HEK293 (cell line): Measurements from ENCODE around the gene GPHN.

Experiments used
- CTCF ChIP-seq: fragments of 450-650 bp; formaldehyde crosslinking; IDR thresholded peaks from 2 replicates; pipeline ENCODE4 v1.5.1; 2016; ENCODE audit warnings: missing biosample characterization, missing genetic modification characterization
- HOXA7 ChIP-seq: sonication (generic); formaldehyde crosslinking; IDR thresholded peaks from 2 replicates; pipeline ENCODE4 v1.8.1; 2022; ENCODE audit warnings: missing genetic modification reagents, borderline replicate concordance
- KLF10 ChIP-seq: fragments of 450-650 bp; IDR thresholded peaks from 2 replicates; pipeline ENCODE4 v1.5.1; 2018; ENCODE audit warnings: missing biosample characterization, mild to moderate bottlenecking, missing genetic modification characterization
- TCF7L2 ChIP-seq: IDR thresholded peaks from 2 replicates; pipeline ENCODE4 v1.6.1; 2011; ENCODE audit warnings: low read depth, mild to moderate bottlenecking, inconsistent platforms, low read length, moderate library complexity, borderline replicate concordance
- YY1 ChIP-seq: fragments of 450-650 bp; formaldehyde crosslinking; IDR thresholded peaks from 2 replicates; pipeline ENCODE4 v1.5.1; 2018; ENCODE audit warnings: missing biosample characterization, missing genetic modification characterization
- ZBTB11 ChIP-seq: fragments of 450-650 bp; formaldehyde crosslinking; conservative IDR thresholded peaks from 2 replicates; pipeline ENCODE4 v1.5.1; 2016; ENCODE audit warnings: low read depth, missing biosample characterization, missing genetic modification characterization
- ZNF112 ChIP-seq: fragments of 450-650 bp; formaldehyde crosslinking; IDR thresholded peaks from 2 replicates; pipeline ENCODE4 v1.5.0; 2017; ENCODE audit warnings: missing biosample characterization, missing genetic modification characterization
- ZNF24 ChIP-seq: fragments of 450-650 bp; formaldehyde crosslinking; IDR thresholded peaks from 2 replicates; pipeline ENCODE4 v1.5.1; 2016; ENCODE audit warnings: missing biosample characterization, missing genetic modification characterization
- ZNF555 ChIP-seq: fragments of 450-650 bp; formaldehyde crosslinking; conservative IDR thresholded peaks from 2 replicates; pipeline ENCODE4 v1.5.1; 2017; ENCODE audit warnings: missing biosample characterization, mild to moderate bottlenecking, missing genetic modification characterization, inconsistent platforms
- ZNF571 ChIP-seq: fragments of 450-650 bp; formaldehyde crosslinking; IDR thresholded peaks from 2 replicates; pipeline ENCODE4 v1.5.0; 2017; ENCODE audit warnings: missing biosample characterization, missing genetic modification characterization
- ZNF624 ChIP-seq: fragments of 450-650 bp; formaldehyde crosslinking; IDR thresholded peaks from 2 replicates; pipeline ENCODE4 v1.5.1; 2017; ENCODE audit warnings: missing biosample characterization, missing genetic modification characterization
- TF ChIP-seq, protein P1 (sequence below): fragments of 450-650 bp; formaldehyde crosslinking; IDR thresholded peaks from 2 replicates; pipeline ENCODE4 v1.5.1; 2016; ENCODE audit warnings: missing biosample characterization, missing genetic modification characterization

DNA sequence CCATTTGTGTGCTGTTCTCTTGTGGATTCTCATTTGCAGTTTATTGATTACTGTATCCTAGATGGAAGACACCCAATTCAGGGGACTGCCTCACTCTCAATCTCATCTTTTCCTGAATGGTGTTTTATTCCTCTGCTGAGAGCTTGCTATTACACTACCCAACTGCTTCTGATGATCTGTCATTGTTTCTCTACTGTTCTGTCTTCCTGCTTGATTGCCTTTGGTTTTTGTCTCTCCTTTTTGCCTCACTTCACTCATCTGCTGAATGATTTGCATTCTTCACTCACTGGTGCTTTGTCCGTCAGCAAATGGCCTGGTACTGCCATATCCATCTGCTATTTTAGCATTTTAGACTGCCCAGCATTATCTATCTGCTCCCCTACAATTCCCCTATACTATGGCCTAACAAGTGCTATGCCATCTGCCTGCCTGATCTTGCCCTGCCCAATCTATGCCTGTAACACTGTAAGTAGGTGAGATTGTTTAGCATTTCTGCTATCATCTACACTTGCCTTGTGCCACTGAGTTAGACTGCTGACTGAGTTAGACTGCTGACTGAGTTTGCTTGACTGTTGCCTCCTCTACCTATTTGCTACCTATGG lies 335.1 kb downstream of the GPHN start:
- TF ChIP-seq, protein P1, sequence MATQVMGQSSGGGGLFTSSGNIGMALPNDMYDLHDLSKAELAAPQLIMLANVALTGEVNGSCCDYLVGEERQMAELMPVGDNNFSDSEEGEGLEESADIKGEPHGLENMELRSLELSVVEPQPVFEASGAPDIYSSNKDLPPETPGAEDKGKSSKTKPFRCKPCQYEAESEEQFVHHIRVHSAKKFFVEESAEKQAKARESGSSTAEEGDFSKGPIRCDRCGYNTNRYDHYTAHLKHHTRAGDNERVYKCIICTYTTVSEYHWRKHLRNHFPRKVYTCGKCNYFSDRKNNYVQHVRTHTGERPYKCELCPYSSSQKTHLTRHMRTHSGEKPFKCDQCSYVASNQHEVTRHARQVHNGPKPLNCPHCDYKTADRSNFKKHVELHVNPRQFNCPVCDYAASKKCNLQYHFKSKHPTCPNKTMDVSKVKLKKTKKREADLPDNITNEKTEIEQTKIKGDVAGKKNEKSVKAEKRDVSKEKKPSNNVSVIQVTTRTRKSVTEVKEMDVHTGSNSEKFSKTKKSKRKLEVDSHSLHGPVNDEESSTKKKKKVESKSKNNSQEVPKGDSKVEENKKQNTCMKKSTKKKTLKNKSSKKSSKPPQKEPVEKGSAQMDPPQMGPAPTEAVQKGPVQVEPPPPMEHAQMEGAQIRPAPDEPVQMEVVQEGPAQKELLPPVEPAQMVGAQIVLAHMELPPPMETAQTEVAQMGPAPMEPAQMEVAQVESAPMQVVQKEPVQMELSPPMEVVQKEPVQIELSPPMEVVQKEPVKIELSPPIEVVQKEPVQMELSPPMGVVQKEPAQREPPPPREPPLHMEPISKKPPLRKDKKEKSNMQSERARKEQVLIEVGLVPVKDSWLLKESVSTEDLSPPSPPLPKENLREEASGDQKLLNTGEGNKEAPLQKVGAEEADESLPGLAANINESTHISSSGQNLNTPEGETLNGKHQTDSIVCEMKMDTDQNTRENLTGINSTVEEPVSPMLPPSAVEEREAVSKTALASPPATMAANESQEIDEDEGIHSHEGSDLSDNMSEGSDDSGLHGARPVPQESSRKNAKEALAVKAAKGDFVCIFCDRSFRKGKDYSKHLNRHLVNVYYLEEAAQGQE = no peak
- TF ChIP-seq ZNF624 (tag by site-specific recombination) (no peak), HOXA7 (no peak), CTCF (tag by site-specific recombination) (no peak), YY1 (tag by site-specific recombination) (no peak), KLF10 (no peak), ZNF24 (no peak), ZNF571 (tag by site-specific recombination) (no peak), ZBTB11 (no peak), ZNF112 (no peak), ZNF555 (tag by site-specific recombination) (no peak), TCF7L2 (no peak)
